Stomach (tissue), 4 donors: ENCODE data around the gene ANTXR1.

Experiments used
- CTCF ChIP-seq, 7 experiments: fragments of 450-650 bp in 4 of 7; fragments of 200-600 bp in 3 of 7; sonication (generic) in 3 of 7; IDR thresholded peaks; one replicate each; pipeline ENCODE4 v1.5.1; 2016 to 2019; ENCODE audit warnings: antibody characterized with exemption in 7 of 7, control low read depth in 2 of 7, mild to moderate bottlenecking in 1 of 7
- EP300 ChIP-seq: sonication (generic); formaldehyde crosslinking; IDR thresholded peaks from one replicate; pipeline ENCODE4 v1.6.1; 2017; ENCODE audit warnings: antibody characterized with exemption
- POLR2A ChIP-seq, 4 donors: fragments of 450-650 bp; IDR thresholded peaks; one replicate each; pipeline ENCODE4 v1.6.1; 2016; ENCODE audit warnings: antibody characterized with exemption in 4 of 4, control low read depth in 2 of 4, mild to moderate bottlenecking in 1 of 4, moderate library complexity in 1 of 4
- POLR2AphosphoS5 ChIP-seq, 3 donors: sonication (generic); formaldehyde crosslinking; IDR thresholded peaks; one replicate each; pipeline ENCODE4 v1.6.1; 2016; ENCODE audit warnings: antibody characterized with exemption in 3 of 3

GRCh38 chr2:69213201-69213600 is 200.2 kb downstream of the ANTXR1 start:
- TF ChIP-seq CTCF (IDR thresholded peaks at IDR 0.05): no peak
- no peak for TF ChIP-seq POLR2A (IDR thresholded peaks at IDR 0.05)
- TF ChIP-seq POLR2AphosphoS5 (IDR thresholded peaks at IDR 0.05): no peak
- TF ChIP-seq EP300: no peak
